Osteocyte (in vitro differentiated cells): ENCODE results near the gene OR9Q1. TPM values are rescaled to one million over a fixed set of nuclear protein-coding genes. Genes with fewer than 3 reads are reported as not detected.

Source experiments
- DNase-seq: peaks from one replicate; pipeline ENCODE4 v3.0.0; 2021; ENCODE audit warnings: mixed read lengths; ENCODE audit not compliant: unreplicated experiment; ENCODE audit errors: extremely low spot score
- H3K27ac Mint-ChIP-seq: one replicate; pipeline ENCODE4 v1.8.0; 2021; ENCODE audit warnings: mild to moderate bottlenecking, mixed read lengths; ENCODE audit not compliant: unreplicated experiment
- H3K27me3 Mint-ChIP-seq: one replicate; pipeline ENCODE4 v1.8.0; 2021; ENCODE audit warnings: mixed read lengths; ENCODE audit not compliant: unreplicated experiment
- H3K36me3 Mint-ChIP-seq: one replicate; pipeline ENCODE4 v1.8.0; 2021; ENCODE audit warnings: mixed read lengths; ENCODE audit not compliant: unreplicated experiment
- H3K4me1 Mint-ChIP-seq: one replicate; pipeline ENCODE4 v1.8.0; 2021; ENCODE audit warnings: mixed read lengths; ENCODE audit not compliant: unreplicated experiment
- H3K4me3 Mint-ChIP-seq: one replicate; pipeline ENCODE4 v1.8.0; 2021; ENCODE audit warnings: mild to moderate bottlenecking, moderate library complexity, mixed read lengths; ENCODE audit not compliant: unreplicated experiment
- H3K9me3 Mint-ChIP-seq: one replicate; pipeline ENCODE4 v1.8.0; 2021; ENCODE audit warnings: mixed read lengths; ENCODE audit not compliant: unreplicated experiment
- CTCF ChIP-seq: fragments of 200-600 bp; sonication (generic); IDR thresholded peaks from 2 replicates; pipeline ENCODE4 v1.5.0; 2021; ENCODE audit warnings: antibody characterized with exemption, mild to moderate bottlenecking, moderate library complexity
- total RNA-seq: library from RNA; stranded (reverse); gene quantifications from 2 replicates; pipeline ENCODE4 v1.2.1, GENCODE V29; 2021

OR9Q1 gene
- total RNA-seq, 1 donor from 2014 or later, result not detected

- Mint-ChIP-seq H3K27me3 (no peaks in the 10 kb centered on the region), H3K4me3 (no peak overlapping the region), H3K27ac (no peak overlapping the region), H3K4me1 (no peaks in the 10 kb centered on the region), H3K36me3 (no peaks in the 10 kb centered on the region), H3K9me3 (peaks cover 3% of the 10 kb centered on the region)
- TF ChIP-seq CTCF, result no peak
- DNase-seq, result peak; percentile 49
Observed at GRCh38 chr11:58067685-58068084, 44.0 kb downstream of the OR9Q1 start.

- DNase-seq, result no peak
- H3K36me3 Mint-ChIP-seq, result no peaks in the 10 kb centered on the region
- no peak for TF ChIP-seq CTCF
- H3K27me3 Mint-ChIP-seq, result no peaks in the 10 kb centered on the region
- no peak overlapping the region for H3K27ac Mint-ChIP-seq
- no peaks in the 10 kb centered on the region for H3K4me1 Mint-ChIP-seq
- no peak overlapping the region for H3K4me3 Mint-ChIP-seq
- H3K9me3 Mint-ChIP-seq, result peaks cover 3% of the 10 kb centered on the region
Observed at GRCh38 chr11:58068655-58069054, 45.0 kb downstream of the OR9Q1 start.

- peak; percentile 53 for DNase-seq
- H3K36me3 Mint-ChIP-seq, result no peaks in the 10 kb centered on the region
- no peak overlapping the region for H3K27ac Mint-ChIP-seq
- H3K9me3 Mint-ChIP-seq, result peaks cover 8% of the 10 kb centered on the region
- no peak for TF ChIP-seq CTCF
- no peaks in the 10 kb centered on the region for H3K27me3 Mint-ChIP-seq
- H3K4me3 Mint-ChIP-seq, result no peak overlapping the region
- no peaks in the 10 kb centered on the region for H3K4me1 Mint-ChIP-seq
Observed at GRCh38 chr11:58070585-58070984, 46.9 kb downstream of the OR9Q1 start.

- Mint-ChIP-seq H3K4me3 (no peak overlapping the region), H3K36me3 (no peaks in the 10 kb centered on the region), H3K4me1 (no peaks in the 10 kb centered on the region), H3K27ac (no peak overlapping the region), H3K9me3 (peaks cover 5% of the 10 kb centered on the region), H3K27me3 (no peaks in the 10 kb centered on the region)
- DNase-seq, result no peak
- no peak for TF ChIP-seq CTCF
Observed at GRCh38 chr11:58075781-58076180, 52.1 kb downstream of the OR9Q1 start.

GRCh38 chr11:58086528-58086927 lies 62.8 kb downstream of the OR9Q1 start:
- Mint-ChIP-seq H3K4me1 (no peaks in the 10 kb centered on the region), H3K27me3 (no peaks in the 10 kb centered on the region), H3K36me3 (no peaks in the 10 kb centered on the region), H3K4me3 (no peak overlapping the region), H3K27ac (no peak overlapping the region), H3K9me3 (peaks cover 4% of the 10 kb centered on the region)
- DNase-seq, result no peak
- no peak for TF ChIP-seq CTCF
